Bronchial epithelial cell (primary cell): ENCODE data around the gene LCT. TPM values are rescaled to one million over a fixed set of nuclear protein-coding genes. Genes with fewer than 3 reads are reported as not detected.

Experiments used
- DNase-seq: peaks from one replicate; pipeline ENCODE4 v3.0.0-alpha.2; 2010; ENCODE audit warnings: low read depth
- FAIRE-seq: peaks from 2 replicates; lab custom pipeline; 2011; peaks lifted over from hg19 to GRCh38; lab: Jason Lieb, UNC
- H3K27me3 ChIP-seq: 2 replicates; pipeline ENCODE4 v1.5.1; 2011; ENCODE audit warnings: low read length; ENCODE audit not compliant: control insufficient read depth, insufficient read depth
- H3K36me3 ChIP-seq: 2 replicates; pipeline ENCODE4 v1.5.1; 2011; ENCODE audit warnings: low read length; ENCODE audit not compliant: control insufficient read depth, insufficient read depth
- H3K4me3 ChIP-seq: 2 replicates; pipeline ENCODE4 v1.5.1; 2011; ENCODE audit warnings: mild to moderate bottlenecking, low read depth, low read length, control low read depth
- total RNA-seq: library from RNA; depleted of rRNA; stranded (reverse); fragments of >200 nt; gene quantifications from 2 replicates; pipeline ENCODE4 v1.2.1, GENCODE V29; 2014
- TF ChIP-seq, protein P1 (sequence below): IDR thresholded peaks from 2 replicates; pipeline ENCODE4 v1.5.1; 2011; ENCODE audit warnings: mild to moderate bottlenecking, moderate library complexity, low read length, control low read depth, inconsistent platforms; ENCODE audit not compliant: insufficient read depth, severe bottlenecking

The LCT gene
- total RNA-seq, 1 donor from 2014 or later, result not detected

DNA sequence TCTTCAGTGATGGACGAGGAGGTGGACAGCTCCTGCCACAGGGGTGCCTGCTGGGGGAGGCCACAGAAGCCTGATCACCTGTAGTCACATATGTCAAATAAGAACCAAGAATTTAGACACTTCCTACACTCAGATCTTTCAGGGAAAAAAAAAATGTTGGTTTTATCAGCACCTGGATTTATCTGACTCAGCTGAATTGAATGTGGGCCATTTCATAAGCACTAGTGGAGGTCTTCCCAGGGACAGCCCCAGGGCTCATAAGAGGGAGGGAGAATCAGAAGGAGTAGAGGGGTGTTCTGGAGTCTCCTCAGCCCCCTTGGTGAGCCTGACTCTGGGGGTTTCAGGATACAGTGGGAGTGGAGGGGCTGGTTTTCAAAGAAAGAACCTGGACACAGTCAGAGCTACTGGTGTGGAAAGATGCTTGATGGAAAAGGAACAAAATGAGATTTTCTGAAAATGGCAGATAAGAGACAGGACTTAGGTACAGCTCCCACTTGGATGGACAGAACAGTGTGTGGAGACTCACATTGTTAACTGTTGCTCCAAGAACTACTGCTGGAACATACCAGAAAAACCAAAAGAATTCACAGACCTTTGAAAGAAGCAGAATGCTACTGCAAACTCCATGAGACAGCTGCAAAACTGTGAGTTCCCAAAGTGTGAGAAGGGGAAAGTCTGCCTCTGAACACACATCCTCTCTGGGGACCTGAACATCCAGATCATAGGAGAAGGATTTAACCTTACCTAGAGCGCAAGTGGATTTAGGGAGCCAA lies 45.4 kb downstream of the LCT start:
- FAIRE-seq, result no peak

DNA sequence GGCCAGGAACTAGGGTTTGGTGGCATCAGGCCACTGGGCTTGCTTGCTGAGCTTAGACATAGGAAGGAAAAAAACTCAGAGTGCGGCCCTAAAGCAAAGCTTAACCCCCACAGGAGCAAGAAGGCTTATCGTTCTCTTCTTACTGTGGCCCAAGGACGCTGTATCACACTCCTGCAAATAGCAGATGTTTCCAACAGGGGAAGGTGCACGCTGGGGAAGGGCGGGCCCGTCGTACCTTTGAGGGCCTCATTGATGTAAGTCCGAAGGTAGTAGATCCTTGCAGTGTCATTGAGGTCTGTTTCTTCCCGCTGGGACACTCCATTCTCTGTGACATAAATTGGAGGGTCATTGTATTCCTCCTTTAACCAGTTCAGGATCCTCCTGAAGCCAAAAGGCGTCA lies 46.6 kb downstream of the LCT start:
- TF ChIP-seq, protein P1, sequence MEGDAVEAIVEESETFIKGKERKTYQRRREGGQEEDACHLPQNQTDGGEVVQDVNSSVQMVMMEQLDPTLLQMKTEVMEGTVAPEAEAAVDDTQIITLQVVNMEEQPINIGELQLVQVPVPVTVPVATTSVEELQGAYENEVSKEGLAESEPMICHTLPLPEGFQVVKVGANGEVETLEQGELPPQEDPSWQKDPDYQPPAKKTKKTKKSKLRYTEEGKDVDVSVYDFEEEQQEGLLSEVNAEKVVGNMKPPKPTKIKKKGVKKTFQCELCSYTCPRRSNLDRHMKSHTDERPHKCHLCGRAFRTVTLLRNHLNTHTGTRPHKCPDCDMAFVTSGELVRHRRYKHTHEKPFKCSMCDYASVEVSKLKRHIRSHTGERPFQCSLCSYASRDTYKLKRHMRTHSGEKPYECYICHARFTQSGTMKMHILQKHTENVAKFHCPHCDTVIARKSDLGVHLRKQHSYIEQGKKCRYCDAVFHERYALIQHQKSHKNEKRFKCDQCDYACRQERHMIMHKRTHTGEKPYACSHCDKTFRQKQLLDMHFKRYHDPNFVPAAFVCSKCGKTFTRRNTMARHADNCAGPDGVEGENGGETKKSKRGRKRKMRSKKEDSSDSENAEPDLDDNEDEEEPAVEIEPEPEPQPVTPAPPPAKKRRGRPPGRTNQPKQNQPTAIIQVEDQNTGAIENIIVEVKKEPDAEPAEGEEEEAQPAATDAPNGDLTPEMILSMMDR, result no peak
- FAIRE-seq (no peak), DNase-seq (no peak)

More for the DNA sequence above, 45.4 kb downstream of the LCT start:
- peak; percentile 24 for DNase-seq
- Histone ChIP-seq H3K36me3 (no peaks in the 10 kb centered on the region), H3K27me3 (no peaks in the 10 kb centered on the region), H3K4me3 (no peak overlapping the region)
- TF ChIP-seq, protein P1, result no peak

DNA sequence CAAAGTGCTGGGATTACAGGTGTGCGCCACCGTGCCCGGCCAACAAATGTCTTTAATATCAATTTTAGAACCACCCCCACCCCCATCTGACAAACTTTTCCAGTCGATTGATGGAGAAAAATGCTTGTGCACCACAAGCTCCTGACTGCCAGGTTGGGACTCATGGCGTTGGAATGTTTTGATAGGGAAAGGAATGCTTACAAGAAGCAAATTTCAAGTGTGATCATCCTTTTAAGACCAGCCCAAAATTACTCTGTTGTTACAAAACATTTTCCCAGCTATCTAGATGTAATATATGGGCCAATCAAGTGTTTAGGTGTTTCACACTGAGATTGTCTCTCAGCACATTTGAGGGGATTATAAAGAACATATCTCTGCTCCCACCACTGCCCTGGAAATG lies 50.2 kb downstream of the LCT start:
- Histone ChIP-seq H3K4me3 (no peak overlapping the region), H3K36me3 (peaks cover 5% of the 10 kb centered on the region), H3K27me3 (no peaks in the 10 kb centered on the region)
- DNase-seq, result peak; percentile 32
- FAIRE-seq, result no peak
- TF ChIP-seq, protein P1, result no peak

More for the DNA sequence above, 46.6 kb downstream of the LCT start:
- peaks cover 1% of the 10 kb centered on the region for H3K36me3 ChIP-seq
- no peak overlapping the region for H3K4me3 ChIP-seq
- H3K27me3 ChIP-seq, result no peaks in the 10 kb centered on the region

DNA sequence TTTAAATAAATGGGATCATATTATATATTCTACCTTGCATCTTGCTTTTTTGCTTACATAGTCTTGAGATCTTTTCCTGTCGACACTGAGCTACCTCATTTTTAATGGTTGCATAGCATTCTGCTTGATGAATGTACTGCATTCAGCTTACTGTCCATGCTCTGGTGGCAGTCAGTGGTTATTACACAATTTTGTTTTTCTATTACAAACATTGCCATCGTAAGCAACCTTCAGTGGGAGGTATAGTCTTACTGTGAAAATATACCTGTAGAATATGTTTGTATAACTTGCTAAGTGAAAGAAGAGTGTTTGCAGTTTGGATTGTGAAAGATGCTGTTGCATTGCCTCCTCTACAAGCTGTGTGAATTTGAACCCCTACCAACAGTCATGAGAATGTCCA lies 52.0 kb downstream of the LCT start:
- TF ChIP-seq, protein P1, result no peak
- FAIRE-seq, result no peak
- Histone ChIP-seq H3K27me3 (no peaks in the 10 kb centered on the region), H3K36me3 (peaks cover 10% of the 10 kb centered on the region), H3K4me3 (no peak overlapping the region)
- no peak for DNase-seq

DNA sequence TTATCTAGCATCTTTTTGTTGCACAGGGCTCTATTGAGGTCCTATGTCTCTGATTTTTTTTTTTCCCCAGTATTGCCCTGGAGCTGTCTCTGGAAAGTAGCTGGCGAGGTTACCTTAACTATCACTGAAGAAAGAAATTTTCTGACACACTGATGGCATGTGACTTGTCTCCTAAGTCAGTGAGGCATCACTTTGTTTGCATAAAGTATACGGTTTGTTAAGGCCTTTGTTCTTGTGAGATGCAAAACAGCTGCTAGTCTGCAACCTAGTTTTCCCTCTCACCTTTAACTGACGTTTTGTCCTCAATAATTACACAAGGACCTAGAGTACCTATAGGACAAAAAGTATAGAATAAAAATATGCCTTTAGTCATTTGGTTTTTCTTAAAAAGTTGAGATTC lies 53.5 kb downstream of the LCT start:
- Histone ChIP-seq H3K27me3 (no peaks in the 10 kb centered on the region), H3K4me3 (no peak overlapping the region), H3K36me3 (peaks cover 13% of the 10 kb centered on the region)
- TF ChIP-seq, protein P1, result no peak
- DNase-seq (no peak), FAIRE-seq (no peak)
